Naive thymus-derived CD4-positive, alpha-beta T cell (primary cell): Measurements from ENCODE around the gene FILIP1. TPM values are rescaled to one million over a fixed set of nuclear protein-coding genes. Genes with fewer than 3 reads are reported as not detected.

Experiments used
- ATAC-seq: fragments of 150-1000 bp; cut with Tn5 transposase; 2 replicates; pipeline ENCODE4 v1.10.0; 2021; ENCODE audit warnings: mild to moderate bottlenecking, moderate library complexity
- CTCF ChIA-PET: fragments of 350-600 bp; sonication (Branson Sonifier 250); formaldehyde crosslinking; loops from one replicate; lab custom pipeline; 2021; ENCODE audit warnings: antibody characterized with exemption; lab: Charles Lee
- POLR2A ChIA-PET: fragments of 350-600 bp; sonication (Branson Sonifier 250); formaldehyde crosslinking; loops from one replicate; lab custom pipeline; 2021; ENCODE audit warnings: antibody characterized with exemption, inconsistent platforms; lab: Charles Lee
- DNase-seq, 9 donors: peaks; one replicate each; pipeline versions ENCODE4 v3.0.0 to v3.0.0-alpha.2; 2020 to 2022; ENCODE audit warnings: mixed read lengths in 1 of 9
- H3K27ac ChIP-seq: one replicate; pipeline ENCODE4 v1.7.0; 2013; ENCODE audit warnings: mild to moderate bottlenecking, low read depth, low read length, moderate library complexity
- H3K27me3 ChIP-seq, 2 donors: one replicate each; pipeline ENCODE4 v1.7.0; 2013; ENCODE audit warnings: low read length in 2 of 2, mild to moderate bottlenecking in 2 of 2, moderate library complexity in 2 of 2; ENCODE audit not compliant: control insufficient read depth in 2 of 2, insufficient read depth in 2 of 2
- H3K36me3 ChIP-seq, 3 experiments: 1 replicate in 2 of 3; 2 replicates in 1 of 3; pipeline ENCODE4 v1.7.0; 2013; ENCODE audit warnings: low read length in 3 of 3, mild to moderate bottlenecking in 3 of 3, moderate library complexity in 1 of 3; ENCODE audit not compliant: insufficient read depth in 3 of 3, control insufficient read depth in 2 of 3
- H3K4me1 ChIP-seq, 2 donors: one replicate each; pipeline ENCODE4 v1.7.0; 2013; ENCODE audit warnings: low read length in 2 of 2, mild to moderate bottlenecking in 2 of 2, moderate library complexity in 1 of 2; ENCODE audit not compliant: control insufficient read depth in 2 of 2, insufficient read depth in 2 of 2
- H3K4me3 ChIP-seq: 2 replicates; pipeline ENCODE4 v1.7.0; 2013; ENCODE audit warnings: mild to moderate bottlenecking, low read length
- H3K9me3 ChIP-seq, 3 experiments: 1 replicate in 2 of 3; 2 replicates in 1 of 3; pipeline ENCODE4 v1.7.0; 2013; ENCODE audit warnings: low read length in 3 of 3; ENCODE audit not compliant: control insufficient read depth in 2 of 3
- H3K27ac Mint-ChIP-seq, 9 donors: one replicate each; pipeline ENCODE4 v1.8.0; 2020 to 2022; ENCODE audit warnings: mixed read lengths in 9 of 9, mild to moderate bottlenecking in 8 of 9, moderate library complexity in 5 of 9, inconsistent platforms in 2 of 9
- H3K27me3 Mint-ChIP-seq, 5 donors: one replicate each; pipeline ENCODE4 v1.8.0; 2021 to 2022; ENCODE audit warnings: mixed read lengths in 5 of 5, mild to moderate bottlenecking in 1 of 5
- H3K36me3 Mint-ChIP-seq, 5 donors: one replicate each; pipeline ENCODE4 v1.8.0; 2020 to 2022; ENCODE audit warnings: mixed read lengths in 5 of 5, mild to moderate bottlenecking in 3 of 5, inconsistent platforms in 1 of 5
- H3K4me1 Mint-ChIP-seq, 7 donors: one replicate each; pipeline ENCODE4 v1.8.0; 2020 to 2022; ENCODE audit warnings: mixed read lengths in 7 of 7, mild to moderate bottlenecking in 3 of 7, inconsistent platforms in 1 of 7
- H3K4me3 Mint-ChIP-seq, 10 donors: one replicate each; pipeline ENCODE4 v1.8.0; 2020 to 2022; ENCODE audit warnings: mild to moderate bottlenecking in 10 of 10, mixed read lengths in 10 of 10, moderate library complexity in 6 of 10, inconsistent platforms in 2 of 10
- H3K9me3 Mint-ChIP-seq, 11 donors: one replicate each; pipeline ENCODE4 v1.8.0; 2020 to 2022; ENCODE audit warnings: mixed read lengths in 11 of 11, mild to moderate bottlenecking in 4 of 11, inconsistent platforms in 1 of 11, moderate library complexity in 1 of 11
- intact Hi-C, 2 donors: fragments of 100-400 bp; cut with micrococcal nuclease; formaldehyde crosslinking; loops; one replicate each; pipeline ENCODE4 v1.15.1; 2023
- polyA plus RNA-seq, 2 donors: library from polyadenylated mRNA; unstranded; fragments of 300-500 nt; fragmentation: Illumina TruSeq; gene quantifications; one replicate each; pipeline ENCODE4 v1.2.3, GENCODE V29; 2021
- total RNA-seq, 6 experiments: library from RNA in 5 of 6; stranded (reverse) in 5 of 6; gene quantifications; 1 replicate in 5 of 6; 2 replicates in 1 of 6; pipeline ENCODE4 v1.2.3 and lab custom pipeline; 2021 to 2026

FILIP1 gene
- total and polyA plus RNA-seq, 7 experiments from 2014 or later = 0.08 to 0.15 (median 0.12) TPM; not detected in 4

- intact Hi-C loops = no loop called here
- Mint-ChIP-seq H3K27ac (no peak overlapping the region), H3K36me3 (no peaks in the 10 kb centered on the region), H3K27me3 (peaks cover 4 to 54% (median 6%) of the 10 kb centered on the region in 5 donors), H3K4me1 (peaks cover 0 to 5% (median 0%) of the 10 kb centered on the region in 7 donors), H3K9me3 (no peaks in the 10 kb centered on the region), H3K4me3 (no peak overlapping the region)
- Histone ChIP-seq H3K36me3 (no peaks in the 10 kb centered on the region), H3K27me3 (no peaks in the 10 kb centered on the region), H3K27ac (no peak overlapping the region), H3K4me3 (no peak overlapping the region), H3K9me3 (no peaks in the 10 kb centered on the region), H3K4me1 (no peaks in the 10 kb centered on the region)
- ATAC-seq (no peak), DNase-seq (no peak)
- ChIA-PET POLR2A (no interaction called here), CTCF (no interaction called here)
Measured at GRCh38 chr6:75333676-75334200, 159.9 kb downstream of the FILIP1 start.

- ChIA-PET CTCF (no interaction called here), POLR2A (no interaction called here)
- H3K36me3 ChIP-seq = no peaks in the 10 kb centered on the region
- H3K27ac ChIP-seq = no peak overlapping the region
- no peaks in the 10 kb centered on the region for H3K9me3 Mint-ChIP-seq
- H3K36me3 Mint-ChIP-seq = no peaks in the 10 kb centered on the region
- H3K4me1 Mint-ChIP-seq = peaks cover 0 to 5% (median 0%) of the 10 kb centered on the region in 7 donors
- peaks cover 5 to 46% (median 10%) of the 10 kb centered on the region in 5 donors for H3K27me3 Mint-ChIP-seq
- H3K4me3 ChIP-seq = no peak overlapping the region
- no peak overlapping the region for H3K27ac Mint-ChIP-seq
- intact Hi-C loops = no loop called here
- DNase-seq = no peak
- H3K9me3 ChIP-seq = no peaks in the 10 kb centered on the region
- no peaks in the 10 kb centered on the region for H3K27me3 ChIP-seq
- H3K4me3 Mint-ChIP-seq = no peak overlapping the region
- no peak for ATAC-seq
- H3K4me1 ChIP-seq = no peaks in the 10 kb centered on the region
Measured at GRCh38 chr6:75331151-75331550, 162.4 kb downstream of the FILIP1 start.

DNA sequence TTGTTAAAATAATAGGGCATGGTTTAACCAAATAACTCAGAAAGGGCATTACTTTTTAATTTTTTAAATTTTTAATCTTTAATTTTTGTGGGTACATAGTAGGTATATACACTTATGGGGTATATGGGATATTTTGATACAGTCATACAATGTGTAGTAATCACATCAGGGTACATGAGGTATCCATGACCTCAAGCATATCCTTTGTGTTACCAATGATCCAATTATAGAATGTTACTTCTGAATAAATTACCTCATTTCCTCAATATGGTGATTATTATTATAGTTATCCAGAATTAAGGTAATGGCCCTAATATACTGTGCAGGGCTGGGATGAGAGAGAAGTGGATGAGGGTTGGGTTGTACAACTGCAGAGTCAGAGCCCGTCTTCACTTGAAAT is 163.9 kb downstream of the FILIP1 start:
- CTCF ChIA-PET = no interaction called here
- DNase-seq (no peak), ATAC-seq (no peak)
- Histone ChIP-seq H3K9me3 (no peaks in the 10 kb centered on the region), H3K4me3 (no peak overlapping the region), H3K36me3 (no peaks in the 10 kb centered on the region), H3K27ac (no peak overlapping the region), H3K4me1 (no peaks in the 10 kb centered on the region), H3K27me3 (no peaks in the 10 kb centered on the region)
- Mint-ChIP-seq H3K9me3 (peaks cover 0 to 2% (median 0%) of the 10 kb centered on the region in 11 donors), H3K27me3 (peaks cover 11 to 35% (median 20%) of the 10 kb centered on the region in 5 donors), H3K4me3 (no peak overlapping the region), H3K36me3 (no peaks in the 10 kb centered on the region), H3K4me1 (peaks cover 0 to 2% (median 0%) of the 10 kb centered on the region in 7 donors), H3K27ac (no peak overlapping the region)
- intact Hi-C loops = no loop called here
- POLR2A ChIA-PET = interaction anchor here (0.5 kb wide), 1 partner anchor 1844 kb away, joined by 3 read pairs; no protein-coding TSS in a partner anchor

- H3K36me3 Mint-ChIP-seq = no peaks in the 10 kb centered on the region
- Histone ChIP-seq H3K36me3 (no peaks in the 10 kb centered on the region), H3K4me3 (no peak overlapping the region), H3K27me3 (no peaks in the 10 kb centered on the region), H3K27ac (no peak overlapping the region), H3K4me1 (no peaks in the 10 kb centered on the region), H3K9me3 (no peaks in the 10 kb centered on the region)
- no peak overlapping the region for H3K27ac Mint-ChIP-seq
- peaks cover 0 to 4% (median 0%) of the 10 kb centered on the region in 11 donors for H3K9me3 Mint-ChIP-seq
- ChIA-PET POLR2A (interaction anchor here (0.6 kb wide), 1 partner anchor 10 kb away, joined by 3 read pairs; no protein-coding TSS in a partner anchor), CTCF (no interaction called here)
- peaks cover 11 to 26% (median 22%) of the 10 kb centered on the region in 5 donors for H3K27me3 Mint-ChIP-seq
- no peak for DNase-seq
- no peaks in the 10 kb centered on the region for H3K4me1 Mint-ChIP-seq
- no peak for ATAC-seq
- intact Hi-C loops = no loop called here
- H3K4me3 Mint-ChIP-seq = no peak overlapping the region
Measured at GRCh38 chr6:75327807-75328206, 165.8 kb downstream of the FILIP1 start.

DNA sequence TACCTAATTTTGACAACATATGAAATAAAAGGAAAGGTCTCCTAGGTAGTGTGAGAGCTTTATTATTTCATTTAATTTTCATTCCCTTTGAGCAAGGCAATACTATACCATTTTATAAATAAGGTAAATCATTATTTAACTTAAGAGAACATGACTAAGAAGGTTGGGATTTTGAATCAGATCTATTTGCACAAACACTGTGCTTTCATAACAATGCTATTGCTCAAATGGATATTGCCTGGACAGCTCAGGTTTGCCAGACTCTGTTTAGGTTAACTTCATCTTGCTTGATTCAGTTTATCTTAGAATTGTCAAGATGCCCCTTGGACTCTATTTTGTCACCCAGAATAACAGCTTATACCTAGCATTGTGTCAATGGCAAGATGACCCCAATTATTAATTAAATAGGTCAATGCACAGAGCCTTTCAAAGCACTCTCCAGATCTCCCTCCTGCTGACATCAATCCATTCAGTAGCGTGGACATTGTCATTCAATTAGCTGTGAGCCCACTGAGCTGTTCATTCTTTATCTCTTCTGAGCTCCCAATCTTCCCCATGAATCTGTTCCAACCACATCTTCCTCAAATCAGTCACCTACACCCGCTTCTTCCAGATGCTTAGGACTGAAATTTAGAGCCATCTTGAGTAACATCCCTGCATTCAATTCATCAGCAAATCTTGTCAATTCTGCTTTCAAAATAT is 166.9 kb downstream of the FILIP1 start:
- CTCF ChIA-PET = interaction anchor here (1.1 kb wide), 1 partner anchor 13 kb away, joined by 3 read pairs; no protein-coding TSS in a partner anchor
- Histone ChIP-seq H3K4me3 (no peak overlapping the region), H3K4me1 (no peaks in the 10 kb centered on the region), H3K9me3 (no peaks in the 10 kb centered on the region), H3K27me3 (no peaks in the 10 kb centered on the region), H3K27ac (no peak overlapping the region), H3K36me3 (no peaks in the 10 kb centered on the region)
- Mint-ChIP-seq H3K9me3 (peaks cover 0 to 4% (median 0%) of the 10 kb centered on the region in 11 donors), H3K36me3 (no peaks in the 10 kb centered on the region), H3K4me3 (no peak overlapping the region), H3K4me1 (no peaks in the 10 kb centered on the region), H3K27ac (no peak overlapping the region), H3K27me3 (peaks cover 11 to 25% (median 18%) of the 10 kb centered on the region in 5 donors)
- DNase-seq (no peak), ATAC-seq (no peak)
- intact Hi-C loops = no loop called here
- POLR2A ChIA-PET = no interaction called here

DNA sequence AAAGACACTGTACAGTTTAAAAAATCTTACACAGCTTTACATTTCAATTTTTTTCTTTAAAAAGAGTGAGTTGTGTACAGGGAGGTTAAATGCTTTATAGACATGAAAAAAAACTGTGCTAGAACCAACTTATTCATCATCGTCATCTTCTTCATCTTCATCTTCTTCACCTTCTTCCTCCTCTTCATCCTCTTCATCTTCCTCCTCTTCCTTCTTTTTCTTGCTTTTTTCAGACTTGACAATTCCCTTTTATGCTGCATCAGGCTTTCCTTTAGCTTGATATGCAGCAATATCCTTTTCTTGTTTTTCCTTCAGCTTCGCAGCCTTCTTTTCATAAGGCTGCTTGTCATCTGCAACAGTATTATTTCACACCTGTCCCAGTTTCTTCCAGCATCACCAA is 174.7 kb downstream of the FILIP1 start:
- H3K36me3 ChIP-seq = no peaks in the 10 kb centered on the region
- intact Hi-C loops = no loop called here
- POLR2A ChIA-PET = no interaction called here
- no peaks in the 10 kb centered on the region for H3K4me1 Mint-ChIP-seq
- H3K9me3 Mint-ChIP-seq = peaks cover 0 to 4% (median 0%) of the 10 kb centered on the region in 11 donors
- DNase-seq (no peak), ATAC-seq (no peak)
- no peaks in the 10 kb centered on the region for H3K36me3 Mint-ChIP-seq
- H3K27me3 Mint-ChIP-seq = peaks cover 9 to 30% (median 19%) of the 10 kb centered on the region in 5 donors
- H3K9me3 ChIP-seq = no peaks in the 10 kb centered on the region
- no peak overlapping the region for H3K4me3 ChIP-seq
- H3K27ac ChIP-seq = no peak overlapping the region
- no peaks in the 10 kb centered on the region for H3K4me1 ChIP-seq
- CTCF ChIA-PET = interaction anchor here (1.3 kb wide), 1 partner anchor 13 kb away, joined by 5 read pairs; no protein-coding TSS in a partner anchor
- no peak overlapping the region for H3K27ac Mint-ChIP-seq
- H3K27me3 ChIP-seq = no peaks in the 10 kb centered on the region
- H3K4me3 Mint-ChIP-seq = no peak overlapping the region
